ENCODE measurements around the gene KCND3. TPM values are rescaled to one million over a fixed set of nuclear protein-coding genes. Genes with fewer than 3 reads are reported as not detected.

KCND3 gene
- total and polyA plus RNA-seq, 8 donors, result 0.87 to 15.8 (median 4.5) TPM

DNA sequence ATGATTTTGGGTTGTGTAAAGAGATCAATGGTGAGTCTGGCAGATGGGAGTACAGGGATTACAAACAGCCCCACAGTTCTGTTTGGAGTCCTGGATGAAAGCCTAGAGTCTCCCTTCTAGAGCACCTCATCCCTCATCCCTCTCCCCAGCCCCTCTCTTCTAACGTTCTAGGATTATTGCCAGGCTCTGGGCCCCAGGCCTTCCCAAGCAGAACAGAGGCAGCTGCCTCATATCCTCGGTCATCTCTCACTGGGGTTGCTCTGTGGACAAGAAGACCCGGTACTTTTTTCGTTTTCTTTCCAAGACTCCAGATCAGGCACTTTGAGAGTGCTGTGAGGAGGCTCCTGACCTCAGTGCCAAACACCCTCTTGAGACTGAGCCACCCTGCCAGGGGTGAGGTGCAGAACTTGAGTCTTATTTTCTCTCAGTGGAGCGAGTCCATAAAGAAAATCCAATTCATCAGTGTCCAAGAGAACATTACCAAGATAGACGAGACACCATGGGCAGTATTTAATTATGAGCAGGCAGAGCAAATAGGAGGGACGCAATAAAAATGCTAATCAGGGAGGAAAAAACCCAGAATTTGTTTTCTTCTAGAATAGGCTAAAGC, 17.1 kb upstream of the KCND3 start:
- no peaks in the 10 kb centered on the region for H3K27me3 ChIP-seq
- H3K4me3 ChIP-seq, result no peak overlapping the region
- TF ChIP-seq, protein P1, sequence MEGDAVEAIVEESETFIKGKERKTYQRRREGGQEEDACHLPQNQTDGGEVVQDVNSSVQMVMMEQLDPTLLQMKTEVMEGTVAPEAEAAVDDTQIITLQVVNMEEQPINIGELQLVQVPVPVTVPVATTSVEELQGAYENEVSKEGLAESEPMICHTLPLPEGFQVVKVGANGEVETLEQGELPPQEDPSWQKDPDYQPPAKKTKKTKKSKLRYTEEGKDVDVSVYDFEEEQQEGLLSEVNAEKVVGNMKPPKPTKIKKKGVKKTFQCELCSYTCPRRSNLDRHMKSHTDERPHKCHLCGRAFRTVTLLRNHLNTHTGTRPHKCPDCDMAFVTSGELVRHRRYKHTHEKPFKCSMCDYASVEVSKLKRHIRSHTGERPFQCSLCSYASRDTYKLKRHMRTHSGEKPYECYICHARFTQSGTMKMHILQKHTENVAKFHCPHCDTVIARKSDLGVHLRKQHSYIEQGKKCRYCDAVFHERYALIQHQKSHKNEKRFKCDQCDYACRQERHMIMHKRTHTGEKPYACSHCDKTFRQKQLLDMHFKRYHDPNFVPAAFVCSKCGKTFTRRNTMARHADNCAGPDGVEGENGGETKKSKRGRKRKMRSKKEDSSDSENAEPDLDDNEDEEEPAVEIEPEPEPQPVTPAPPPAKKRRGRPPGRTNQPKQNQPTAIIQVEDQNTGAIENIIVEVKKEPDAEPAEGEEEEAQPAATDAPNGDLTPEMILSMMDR (IDR thresholded peaks at IDR 0.05), result no peak
- no peak for TF ChIP-seq POLR2A (IDR thresholded peaks at IDR 0.05)
- no peak for TF ChIP-seq EP300 (IDR thresholded peaks at IDR 0.05)
- no peak for TF ChIP-seq POLR2AphosphoS5 (IDR thresholded peaks at IDR 0.05)
- DNase-seq, result peak in 1 of 2 donors; percentile 72
- peaks cover 0 to 5% (median 0%) of the 10 kb centered on the region in 4 donors for H3K4me1 ChIP-seq
- H3K36me3 ChIP-seq, result no peaks in the 10 kb centered on the region
- H3K27ac ChIP-seq, result no peak overlapping the region
- H3K9me3 ChIP-seq, result no peaks in the 10 kb centered on the region
- intact Hi-C loops (cut with DNase I; ENCODE audit: low total_unique reads), result no loop called here
- WGBS, 5 donors, result 61 to 67% (median 66%) methylated on average over 7 of the region's 7 CpGs

DNA sequence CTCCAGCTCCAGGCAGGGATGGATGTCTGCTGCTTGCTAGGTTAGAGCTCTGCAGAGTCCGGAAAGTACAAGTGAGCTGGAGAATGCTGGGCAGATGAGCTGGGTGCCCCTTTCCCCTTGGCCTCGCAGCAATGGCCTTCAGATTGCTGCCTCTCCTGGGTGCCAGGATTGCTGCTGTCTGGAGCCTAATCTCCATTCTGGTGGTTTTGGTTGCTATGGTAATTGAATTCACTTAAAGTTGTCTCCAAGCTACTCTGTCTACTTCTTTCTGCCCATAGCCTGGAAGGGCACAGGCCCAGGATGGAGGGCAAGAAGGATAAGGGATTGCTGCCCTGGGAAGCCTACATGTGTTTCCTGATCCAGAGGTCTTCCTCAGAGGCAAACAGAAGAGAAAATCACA, 14.6 kb upstream of the KCND3 start:
- intact Hi-C loops (cut with DNase I; ENCODE audit: low total_unique reads), result no loop called here
- Histone ChIP-seq H3K4me3 (no peak overlapping the region), H3K9me3 (no peaks in the 10 kb centered on the region), H3K27ac (no peak overlapping the region), H3K4me1 (no peaks in the 10 kb centered on the region), H3K27me3 (peaks cover 0 to 7% (median 0%) of the 10 kb centered on the region in 3 donors), H3K36me3 (no peaks in the 10 kb centered on the region)
- WGBS, 5 donors, result 63 to 91% (median 81%) methylated on average over 1 to 2 of the region's 2 CpGs
- no peak for TF ChIP-seq POLR2AphosphoS5 (IDR thresholded peaks at IDR 0.05)
- no peak for TF ChIP-seq POLR2A (IDR thresholded peaks at IDR 0.05)
- TF ChIP-seq, protein P1 (IDR thresholded peaks at IDR 0.05), result no peak
- no peak for TF ChIP-seq EP300 (IDR thresholded peaks at IDR 0.05)
- peak in 1 of 2 donors; percentile 5 for DNase-seq

DNA sequence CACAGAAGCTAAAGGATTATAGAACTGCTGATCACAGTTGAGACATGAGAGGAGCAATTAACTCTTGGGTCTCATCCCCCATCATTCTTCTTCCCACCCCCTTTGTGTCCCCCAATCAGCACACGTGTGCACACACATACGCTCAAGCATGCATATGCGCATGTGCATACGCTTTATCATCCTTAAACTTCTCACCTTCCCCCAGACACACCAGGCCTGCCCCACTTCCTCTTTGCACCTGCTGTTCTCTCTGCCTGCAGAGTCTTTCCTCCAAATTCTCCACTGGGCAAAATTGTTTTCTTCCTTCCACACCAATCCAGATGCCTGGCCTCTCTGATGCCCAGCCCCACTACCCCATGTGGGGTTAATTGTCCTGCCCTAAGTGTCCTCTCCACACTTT, 13.0 kb upstream of the KCND3 start:
- Histone ChIP-seq H3K36me3 (no peaks in the 10 kb centered on the region), H3K4me3 (no peak overlapping the region), H3K27ac (no peak overlapping the region), H3K4me1 (no peaks in the 10 kb centered on the region), H3K27me3 (peaks cover 0 to 10% (median 0%) of the 10 kb centered on the region in 3 donors), H3K9me3 (no peaks in the 10 kb centered on the region)
- 74 to 85% (median 77%) methylated on average over 4 of the region's 4 CpGs for WGBS, 5 donors
- DNase-seq, result no peak
- TF ChIP-seq POLR2A (IDR thresholded peaks at IDR 0.05) (no peak), POLR2AphosphoS5 (IDR thresholded peaks at IDR 0.05) (no peak), EP300 (IDR thresholded peaks at IDR 0.05) (no peak)
- TF ChIP-seq, protein P1 (IDR thresholded peaks at IDR 0.05), result no peak
- intact Hi-C loops (cut with DNase I; ENCODE audit: low total_unique reads), result no loop called here

DNA sequence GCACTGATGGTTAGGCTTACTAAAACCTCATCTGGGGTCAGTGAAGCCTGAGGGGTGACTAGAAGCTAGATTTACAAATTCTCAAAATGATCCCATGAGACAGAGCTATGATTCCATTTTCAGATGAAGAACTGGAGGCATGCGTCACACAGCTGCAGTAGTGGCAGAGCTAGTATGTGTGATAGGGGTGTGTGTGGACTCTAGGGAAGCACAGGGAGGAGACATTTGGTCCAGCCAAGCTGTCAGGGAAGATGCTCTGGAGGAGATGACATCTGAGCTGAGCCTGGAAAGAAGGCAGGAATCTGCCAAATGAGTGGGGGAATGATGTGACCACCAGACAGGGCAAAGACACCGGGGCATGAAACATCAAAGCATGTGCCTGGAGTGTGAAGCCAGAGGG, 12.0 kb upstream of the KCND3 start:
- no peaks in the 10 kb centered on the region for H3K4me1 ChIP-seq
- no peaks in the 10 kb centered on the region for H3K9me3 ChIP-seq
- H3K36me3 ChIP-seq, result no peaks in the 10 kb centered on the region
- TF ChIP-seq, protein P1 (IDR thresholded peaks at IDR 0.05), result no peak
- intact Hi-C loops (cut with DNase I; ENCODE audit: low total_unique reads), result no loop called here
- H3K4me3 ChIP-seq, result no peak overlapping the region
- WGBS, 5 donors, result 77 to 83% (median 79%) methylated on average over 2 of the region's 2 CpGs
- DNase-seq, result no peak
- H3K27me3 ChIP-seq, result peaks cover 0 to 10% (median 0%) of the 10 kb centered on the region in 3 donors
- H3K27ac ChIP-seq, result no peak overlapping the region
